K562 (cell line): Measurements from ENCODE around the gene VRK2. TPM values are rescaled to one million over a fixed set of nuclear protein-coding genes. Genes with fewer than 3 reads are reported as not detected.

Source experiments
- HMBOX1 ChIP-seq: sonication (generic); IDR thresholded peaks from 2 replicates; pipeline ENCODE4 v1.6.1; 2016
- HOXB6 ChIP-seq: fragments of 250-450 bp; sonication (Bioruptor Pico); IDR thresholded peaks from 2 replicates; pipeline ENCODE4 v1.5.1; 2022; ENCODE audit warnings: mild to moderate bottlenecking, borderline replicate concordance
- MBD1 ChIP-seq: fragments of 250-450 bp; sonication (Bioruptor Pico); IDR thresholded peaks from 2 replicates; pipeline ENCODE4 v1.8.0; 2022; ENCODE audit warnings: inconsistent platforms
- PRMT5 ChIP-seq: sonication (generic); formaldehyde crosslinking; IDR thresholded peaks from 2 replicates; pipeline ENCODE4 v1.5.0; 2020; ENCODE audit warnings: missing genetic modification reagents
- SMAD2 ChIP-seq: fragments of 150-350 bp; IDR thresholded peaks from 2 replicates; pipeline ENCODE4 v1.6.1; 2014; ENCODE audit warnings: low read depth, mild to moderate bottlenecking, low read length
- TAL1 ChIP-seq: fragments of 450-650 bp; IDR thresholded peaks from 2 replicates; pipeline ENCODE4 v1.6.1; 2016; ENCODE audit warnings: mild to moderate bottlenecking
- U2AF2 ChIP-seq: fragments of 200-400 bp; formaldehyde crosslinking; optimal IDR thresholded peaks from 2 replicates; pipeline ENCODE3; 2017; ENCODE audit warnings: low read depth, mild to moderate bottlenecking, low read length
- ZFP1 ChIP-seq: fragments of 450-650 bp; formaldehyde crosslinking; IDR thresholded peaks from 2 replicates; pipeline ENCODE4 v1.4.0; 2020; ENCODE audit warnings: mild to moderate bottlenecking, mixed read lengths
- ZNF3 ChIP-seq: fragments of 250-450 bp; sonication (Bioruptor Pico); IDR thresholded peaks from 2 replicates; pipeline ENCODE4 v1.5.0; 2021; ENCODE audit warnings: mild to moderate bottlenecking, moderate library complexity
- polyA plus RNA-seq, 8 experiments: library from polyadenylated mRNA; depleted of rRNA in 4 of 8; stranded (reverse) in 5 of 8; unstranded in 3 of 8; fragments of >200 nt; fragmentation: Nextera tagmentation in 2 of 8; fragmentation: Illumina TruSeq in 1 of 8; extraction: Ambion mirVana in 2 of 8; extraction: Trizol in 1 of 8; gene quantifications; 2 replicates each; pipeline versions ENCODE4 v1.2.1 to v1.2.3, GENCODE V29; 2011 to 2014; ENCODE audit warnings: inconsistent platforms in 1 of 8, missing spikeins in 1 of 8
- total RNA-seq, 7 experiments: library from RNA; depleted of rRNA in 6 of 7; stranded (reverse); fragments of >200 nt in 6 of 7; fragmentation: Illumina TruSeq in 2 of 7; extraction: Trizol in 2 of 7; gene quantifications; 2 replicates each; pipeline versions ENCODE4 v1.2.1 to v1.2.3, GENCODE V29; 2011 to 2021; ENCODE audit warnings: low replicate concordance in 1 of 7
- TF ChIP-seq, protein P1 (sequence below), 3 experiments: fragments of 200-800 bp in 1 of 3; fragments of 250-450 bp in 1 of 3; fragments of 450-650 bp in 1 of 3; sonication (Bioruptor Pico) in 1 of 3; sonication (Bioruptor generic) in 1 of 3; formaldehyde crosslinking in 1 of 3; IDR thresholded peaks; 2 replicates each; pipeline versions ENCODE4 v1.6.1 to v1.8.0; 2016 to 2022; ENCODE audit warnings: mild to moderate bottlenecking in 2 of 3, missing genetic modification characterization in 2 of 3, missing compliant biosample characterization in 1 of 3, moderate library complexity in 1 of 3
- TF ChIP-seq, protein P2 (sequence below): IDR thresholded peaks from 2 replicates; pipeline ENCODE4 v1.6.1; 2011; ENCODE audit not compliant: insufficient read length; ENCODE audit errors: extremely low read depth
- TF ChIP-seq, protein P3 (sequence below), 2 experiments: IDR thresholded peaks in 1 of 2; conservative IDR thresholded peaks in 1 of 2; 2 replicates each; pipeline ENCODE4 v1.6.1; 2016; ENCODE audit warnings: low read depth in 2 of 2, mild to moderate bottlenecking in 1 of 2, missing compliant biosample characterization in 1 of 2, missing genetic modification characterization in 1 of 2, moderate library complexity in 1 of 2
- TF ChIP-seq, protein P4 (sequence below): fragments of 450-650 bp; IDR thresholded peaks from 2 replicates; pipeline ENCODE4 v1.6.1; 2017; ENCODE audit warnings: antibody characterized with exemption

Gene VRK2
- total and polyA plus RNA-seq, 9 of the 15 experiments (the other 6 are each of a cell fraction or from before 2014, with no cell fraction given): 22.6 to 49.2 (median 36.2) TPM

DNA sequence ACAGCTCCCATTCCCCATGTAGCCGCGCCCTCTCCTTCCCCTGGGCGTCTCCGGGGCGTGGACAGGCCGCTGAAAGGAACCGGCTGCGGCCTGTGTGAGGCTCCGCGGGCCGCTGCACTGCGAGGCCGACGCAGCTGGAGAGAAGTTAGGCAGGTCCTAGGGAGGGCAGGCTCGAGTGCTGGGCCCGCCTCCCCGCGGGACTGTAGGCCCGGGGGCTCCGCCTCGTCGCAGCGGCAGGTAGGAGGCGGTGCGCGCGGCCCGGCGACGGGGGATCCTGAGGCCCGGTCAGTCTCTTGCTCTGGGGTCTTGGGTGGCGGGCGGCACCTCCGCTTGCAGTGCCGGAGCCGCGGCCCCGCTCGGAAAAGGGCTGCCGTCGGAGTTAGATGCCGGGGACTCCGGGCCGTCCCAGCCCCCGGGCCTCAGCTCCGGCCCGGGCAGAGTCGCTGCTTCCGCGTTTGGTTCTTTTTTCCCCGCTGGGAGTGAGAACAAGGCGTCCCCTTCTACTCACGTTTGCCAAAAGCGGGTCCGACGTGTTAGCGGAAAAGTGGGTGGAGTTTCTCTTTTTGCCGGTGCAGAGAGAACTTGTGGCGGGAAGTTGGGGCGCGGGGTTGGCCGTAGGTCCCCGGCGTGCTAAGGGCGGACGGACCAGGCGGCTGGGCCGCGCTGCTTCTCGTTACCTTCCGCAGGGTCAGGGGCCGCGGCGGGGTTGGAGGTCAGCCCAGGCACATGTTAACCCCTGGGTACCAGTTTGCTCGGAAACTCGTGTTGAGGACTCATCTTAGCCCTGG lies at the start of gene VRK2 (continued):
- TF ChIP-seq, protein P1, sequence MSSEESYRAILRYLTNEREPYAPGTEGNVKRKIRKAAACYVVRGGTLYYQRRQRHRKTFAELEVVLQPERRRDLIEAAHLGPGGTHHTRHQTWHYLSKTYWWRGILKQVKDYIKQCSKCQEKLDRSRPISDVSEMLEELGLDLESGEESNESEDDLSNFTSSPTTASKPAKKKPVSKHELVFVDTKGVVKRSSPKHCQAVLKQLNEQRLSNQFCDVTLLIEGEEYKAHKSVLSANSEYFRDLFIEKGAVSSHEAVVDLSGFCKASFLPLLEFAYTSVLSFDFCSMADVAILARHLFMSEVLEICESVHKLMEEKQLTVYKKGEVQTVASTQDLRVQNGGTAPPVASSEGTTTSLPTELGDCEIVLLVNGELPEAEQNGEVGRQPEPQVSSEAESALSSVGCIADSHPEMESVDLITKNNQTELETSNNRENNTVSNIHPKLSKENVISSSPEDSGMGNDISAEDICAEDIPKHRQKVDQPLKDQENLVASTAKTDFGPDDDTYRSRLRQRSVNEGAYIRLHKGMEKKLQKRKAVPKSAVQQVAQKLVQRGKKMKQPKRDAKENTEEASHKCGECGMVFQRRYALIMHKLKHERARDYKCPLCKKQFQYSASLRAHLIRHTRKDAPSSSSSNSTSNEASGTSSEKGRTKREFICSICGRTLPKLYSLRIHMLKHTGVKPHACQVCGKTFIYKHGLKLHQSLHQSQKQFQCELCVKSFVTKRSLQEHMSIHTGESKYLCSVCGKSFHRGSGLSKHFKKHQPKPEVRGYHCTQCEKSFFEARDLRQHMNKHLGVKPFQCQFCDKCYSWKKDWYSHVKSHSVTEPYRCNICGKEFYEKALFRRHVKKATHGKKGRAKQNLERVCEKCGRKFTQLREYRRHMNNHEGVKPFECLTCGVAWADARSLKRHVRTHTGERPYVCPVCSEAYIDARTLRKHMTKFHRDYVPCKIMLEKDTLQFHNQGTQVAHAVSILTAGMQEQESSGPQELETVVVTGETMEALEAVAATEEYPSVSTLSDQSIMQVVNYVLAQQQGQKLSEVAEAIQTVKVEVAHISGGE (CRISPR knock-in tag; IDR thresholded peaks at IDR 0.05): peak in 1 of 3 experiments; percentile 73; a peak in 2 of 6 replicates
- no peak for TF ChIP-seq U2AF2
- TF ChIP-seq PRMT5 (CRISPR knock-in tag): no peak
- no peak for TF ChIP-seq MBD1
- TF ChIP-seq, protein P2, sequence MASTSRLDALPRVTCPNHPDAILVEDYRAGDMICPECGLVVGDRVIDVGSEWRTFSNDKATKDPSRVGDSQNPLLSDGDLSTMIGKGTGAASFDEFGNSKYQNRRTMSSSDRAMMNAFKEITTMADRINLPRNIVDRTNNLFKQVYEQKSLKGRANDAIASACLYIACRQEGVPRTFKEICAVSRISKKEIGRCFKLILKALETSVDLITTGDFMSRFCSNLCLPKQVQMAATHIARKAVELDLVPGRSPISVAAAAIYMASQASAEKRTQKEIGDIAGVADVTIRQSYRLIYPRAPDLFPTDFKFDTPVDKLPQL: no peak
- TF ChIP-seq TAL1: no peak
- TF ChIP-seq ZFP1 (CRISPR knock-in tag): no peak
- TF ChIP-seq, protein P3, sequence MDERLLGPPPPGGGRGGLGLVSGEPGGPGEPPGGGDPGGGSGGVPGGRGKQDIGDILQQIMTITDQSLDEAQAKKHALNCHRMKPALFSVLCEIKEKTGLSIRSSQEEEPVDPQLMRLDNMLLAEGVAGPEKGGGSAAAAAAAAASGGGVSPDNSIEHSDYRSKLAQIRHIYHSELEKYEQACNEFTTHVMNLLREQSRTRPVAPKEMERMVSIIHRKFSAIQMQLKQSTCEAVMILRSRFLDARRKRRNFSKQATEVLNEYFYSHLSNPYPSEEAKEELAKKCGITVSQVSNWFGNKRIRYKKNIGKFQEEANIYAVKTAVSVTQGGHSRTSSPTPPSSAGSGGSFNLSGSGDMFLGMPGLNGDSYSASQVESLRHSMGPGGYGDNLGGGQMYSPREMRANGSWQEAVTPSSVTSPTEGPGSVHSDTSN (CRISPR knock-in tag; IDR thresholded peaks at IDR 0.05; ENCODE audit: low read depth): no peak
- TF ChIP-seq, protein P3 (tag; conservative IDR thresholded peaks at IDR 0.05; ENCODE audit: low read depth): no peak
- TF ChIP-seq, protein P4, sequence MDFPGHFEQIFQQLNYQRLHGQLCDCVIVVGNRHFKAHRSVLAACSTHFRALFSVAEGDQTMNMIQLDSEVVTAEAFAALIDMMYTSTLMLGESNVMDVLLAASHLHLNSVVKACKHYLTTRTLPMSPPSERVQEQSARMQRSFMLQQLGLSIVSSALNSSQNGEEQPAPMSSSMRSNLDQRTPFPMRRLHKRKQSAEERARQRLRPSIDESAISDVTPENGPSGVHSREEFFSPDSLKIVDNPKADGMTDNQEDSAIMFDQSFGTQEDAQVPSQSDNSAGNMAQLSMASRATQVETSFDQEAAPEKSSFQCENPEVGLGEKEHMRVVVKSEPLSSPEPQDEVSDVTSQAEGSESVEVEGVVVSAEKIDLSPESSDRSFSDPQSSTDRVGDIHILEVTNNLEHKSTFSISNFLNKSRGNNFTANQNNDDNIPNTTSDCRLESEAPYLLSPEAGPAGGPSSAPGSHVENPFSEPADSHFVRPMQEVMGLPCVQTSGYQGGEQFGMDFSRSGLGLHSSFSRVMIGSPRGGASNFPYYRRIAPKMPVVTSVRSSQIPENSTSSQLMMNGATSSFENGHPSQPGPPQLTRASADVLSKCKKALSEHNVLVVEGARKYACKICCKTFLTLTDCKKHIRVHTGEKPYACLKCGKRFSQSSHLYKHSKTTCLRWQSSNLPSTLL: no peak
- TF ChIP-seq HMBOX1: peak; percentile 72
- no peak for TF ChIP-seq SMAD2
- no peak for TF ChIP-seq ZNF3 (CRISPR knock-in tag)
- TF ChIP-seq HOXB6 (CRISPR knock-in tag): no peak
